Thyroid gland (tissue), 4 donors: ENCODE data around the gene POU2AF2. TPM values are rescaled to one million over a fixed set of nuclear protein-coding genes. Genes with fewer than 3 reads are reported as not detected.

Source experiments
- DNase-seq, 2 donors: peaks; one replicate each; pipeline ENCODE4 v3.0.0-alpha.2; 2019
- H3K27ac ChIP-seq, 3 donors: fragments of 200-600 bp; sonication (generic); 1 replicate in 2 of 3; 2 replicates in 1 of 3; pipeline ENCODE4 v1.5.1; 2016 to 2019; ENCODE audit warnings: mild to moderate bottlenecking in 1 of 3, moderate library complexity in 1 of 3
- H3K27me3 ChIP-seq: fragments of 200-600 bp; sonication (generic); one replicate; pipeline ENCODE4 v1.5.1; 2019
- H3K36me3 ChIP-seq, 2 donors: fragments of 200-600 bp; sonication (generic); one replicate each; pipeline ENCODE4 v1.5.1; 2016 to 2019
- H3K4me1 ChIP-seq, 2 donors: fragments of 200-600 bp; sonication (generic); one replicate each; pipeline ENCODE4 v1.5.1; 2017 to 2019
- H3K4me3 ChIP-seq, 3 donors: fragments of 200-600 bp; sonication (generic); replicated peaks in 1 of 3; 1 replicate in 2 of 3; 2 replicates in 1 of 3; pipeline ENCODE4 v1.5.1; 2016; ENCODE audit warnings: mild to moderate bottlenecking in 1 of 3
- H3K9me3 ChIP-seq: fragments of 200-600 bp; sonication (generic); one replicate; pipeline ENCODE4 v1.5.1; 2017
- POLR2A ChIP-seq, 2 donors: fragments of 450-650 bp; IDR thresholded peaks; one replicate each; pipeline ENCODE4 v1.6.1; 2017; ENCODE audit warnings: antibody characterized with exemption in 2 of 2, mild to moderate bottlenecking in 2 of 2, moderate library complexity in 1 of 2
- WGBS, 2 donors: methylation state at CpG; one replicate each; pipeline ENCODE4 v1.1.5; 2017; 5-methylcytosine and 5-hydroxymethylcytosine counted together
- intact Hi-C: fragments of 100-400 bp; cut with DNase I; formaldehyde crosslinking; loops from one replicate; pipeline ENCODE4 v1.15.1; 2023
- total RNA-seq, 4 donors: library from RNA; depleted of rRNA; stranded (reverse); fragments of >200 nt; gene quantifications; one replicate each; pipeline ENCODE4 v1.2.3, GENCODE V29; 2016
- TF ChIP-seq, protein P1 (sequence below), 6 experiments: fragments of 200-600 bp in 3 of 6; fragments of 450-650 bp in 3 of 6; sonication (generic) in 3 of 6; IDR thresholded peaks; one replicate each; pipeline ENCODE4 v1.5.1; 2016 to 2019; ENCODE audit warnings: antibody characterized with exemption in 6 of 6, mild to moderate bottlenecking in 2 of 6, inconsistent platforms in 1 of 6, moderate library complexity in 1 of 6

The POU2AF2 gene
- total RNA-seq, 4 donors from 2014 or later: not detected

DNA sequence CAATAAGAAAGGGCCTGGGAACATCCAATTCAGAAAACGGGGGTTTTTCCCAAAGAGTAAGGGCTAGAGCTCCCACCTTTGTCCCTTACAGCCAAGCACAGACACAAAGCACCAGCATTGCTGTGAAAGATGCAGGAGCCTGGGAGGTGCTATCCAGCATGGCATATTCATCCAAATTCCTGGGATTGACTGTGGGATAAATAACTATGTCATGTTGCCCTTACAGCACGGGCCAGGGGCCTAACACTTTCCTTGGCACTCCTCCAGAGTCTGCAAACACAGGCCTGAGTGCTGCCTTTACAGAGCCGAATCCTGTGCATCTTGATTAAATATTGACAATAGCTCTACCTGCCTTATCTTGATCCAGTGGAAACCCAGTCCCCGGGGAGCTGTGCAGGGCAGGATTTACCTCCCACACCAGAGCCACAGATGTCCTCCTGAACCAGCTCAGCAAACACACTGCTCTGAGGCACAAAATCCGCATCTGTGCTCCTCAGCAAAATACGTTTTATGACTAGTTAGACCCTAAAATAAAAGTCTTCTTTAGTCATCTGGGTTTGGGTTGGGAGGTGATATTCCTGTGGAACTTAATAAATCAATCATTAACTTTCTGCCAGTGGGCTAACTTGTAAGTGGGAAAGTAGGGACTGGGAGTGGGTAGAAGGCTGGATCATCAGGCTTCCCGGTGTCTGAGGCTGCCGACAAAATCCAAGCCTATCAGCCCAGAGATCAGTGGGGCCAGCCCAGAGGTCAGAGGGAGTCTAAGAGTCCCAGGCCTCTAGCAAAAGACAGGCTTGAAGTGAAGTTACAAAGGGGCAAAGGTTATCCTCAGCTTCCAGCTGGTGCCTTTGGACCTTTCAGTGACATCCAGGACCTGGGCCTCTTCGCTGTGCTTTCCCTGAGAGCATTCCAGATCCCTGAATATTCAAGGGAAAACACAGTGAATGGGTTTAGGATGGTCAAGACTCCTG, 89.3 kb downstream of the POU2AF2 start:
- no peak for TF ChIP-seq POLR2A (IDR thresholded peaks at IDR 0.05)
- TF ChIP-seq, protein P1, sequence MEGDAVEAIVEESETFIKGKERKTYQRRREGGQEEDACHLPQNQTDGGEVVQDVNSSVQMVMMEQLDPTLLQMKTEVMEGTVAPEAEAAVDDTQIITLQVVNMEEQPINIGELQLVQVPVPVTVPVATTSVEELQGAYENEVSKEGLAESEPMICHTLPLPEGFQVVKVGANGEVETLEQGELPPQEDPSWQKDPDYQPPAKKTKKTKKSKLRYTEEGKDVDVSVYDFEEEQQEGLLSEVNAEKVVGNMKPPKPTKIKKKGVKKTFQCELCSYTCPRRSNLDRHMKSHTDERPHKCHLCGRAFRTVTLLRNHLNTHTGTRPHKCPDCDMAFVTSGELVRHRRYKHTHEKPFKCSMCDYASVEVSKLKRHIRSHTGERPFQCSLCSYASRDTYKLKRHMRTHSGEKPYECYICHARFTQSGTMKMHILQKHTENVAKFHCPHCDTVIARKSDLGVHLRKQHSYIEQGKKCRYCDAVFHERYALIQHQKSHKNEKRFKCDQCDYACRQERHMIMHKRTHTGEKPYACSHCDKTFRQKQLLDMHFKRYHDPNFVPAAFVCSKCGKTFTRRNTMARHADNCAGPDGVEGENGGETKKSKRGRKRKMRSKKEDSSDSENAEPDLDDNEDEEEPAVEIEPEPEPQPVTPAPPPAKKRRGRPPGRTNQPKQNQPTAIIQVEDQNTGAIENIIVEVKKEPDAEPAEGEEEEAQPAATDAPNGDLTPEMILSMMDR (IDR thresholded peaks at IDR 0.05): no peak
- 71 to 78% methylated on average over 9 of the region's 9 CpGs for WGBS, 2 donors
- no peaks in the 10 kb centered on the region for H3K27me3 ChIP-seq
- H3K27ac ChIP-seq: no peak overlapping the region
- H3K4me3 ChIP-seq: no peak overlapping the region
- H3K4me1 ChIP-seq: peaks cover 2 to 3% of the 10 kb centered on the region in 2 donors
- no peak for DNase-seq
- H3K9me3 ChIP-seq: no peaks in the 10 kb centered on the region
- intact Hi-C loops: no loop called here
- no peaks in the 10 kb centered on the region for H3K36me3 ChIP-seq

DNA sequence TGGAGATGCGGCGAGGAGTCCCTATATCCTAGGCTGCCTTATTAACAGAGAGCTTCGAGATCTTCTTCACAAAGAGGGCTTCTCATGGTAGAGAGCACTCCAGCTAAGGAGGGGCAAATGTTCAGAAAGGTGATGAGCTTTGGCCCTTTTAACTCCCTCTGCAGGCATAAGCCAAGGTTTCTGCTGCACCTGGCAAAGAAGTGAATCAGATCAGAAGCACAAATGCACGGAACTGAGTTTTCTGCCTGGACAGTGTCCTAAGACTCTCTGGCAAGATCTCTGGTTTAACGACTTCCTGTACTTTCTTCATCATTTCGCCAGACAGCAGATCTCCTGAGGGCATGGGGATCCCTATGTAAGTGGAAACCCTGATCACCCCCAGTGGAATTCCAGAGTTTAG, 90.0 kb downstream of the POU2AF2 start:
- Histone ChIP-seq H3K27me3 (no peaks in the 10 kb centered on the region), H3K27ac (no peak overlapping the region), H3K36me3 (no peaks in the 10 kb centered on the region), H3K9me3 (no peaks in the 10 kb centered on the region), H3K4me1 (peaks cover 0 to 3% of the 10 kb centered on the region in 2 donors), H3K4me3 (no peak overlapping the region)
- no peak for TF ChIP-seq POLR2A (IDR thresholded peaks at IDR 0.05)
- TF ChIP-seq, protein P1 (IDR thresholded peaks at IDR 0.05): no peak
- 80 to 83% methylated on average over 6 of the region's 6 CpGs for WGBS, 2 donors
- no peak for DNase-seq
- intact Hi-C loops: no loop called here

Other genes with a start within 250 kb of the POU2AF2 start
- 1 to 10 TPM in 3 of 4 donors, not detected in 1; 2.0 to 5.0 (median 4.6) TPM for gene POU2AF3, start 52.8 kb downstream of the POU2AF2 start, total RNA-seq
- gene POU2AF1, start 133.6 kb downstream of the POU2AF2 start, total RNA-seq: under 1 TPM in 1 of 4 donors, not detected in 3; 0.54 TPM